Measurements from ENCODE around the gene PDZRN3. TPM values are rescaled to one million over a fixed set of nuclear protein-coding genes. Genes with fewer than 3 reads are reported as not detected.
A peak's percentile ranks its signal among the peaks of the same experiment; 100 is the strongest.

PDZRN3 gene
- total and polyA plus RNA-seq, 2 experiments from 2014 or later = 22.3 to 35.6 TPM

DNA sequence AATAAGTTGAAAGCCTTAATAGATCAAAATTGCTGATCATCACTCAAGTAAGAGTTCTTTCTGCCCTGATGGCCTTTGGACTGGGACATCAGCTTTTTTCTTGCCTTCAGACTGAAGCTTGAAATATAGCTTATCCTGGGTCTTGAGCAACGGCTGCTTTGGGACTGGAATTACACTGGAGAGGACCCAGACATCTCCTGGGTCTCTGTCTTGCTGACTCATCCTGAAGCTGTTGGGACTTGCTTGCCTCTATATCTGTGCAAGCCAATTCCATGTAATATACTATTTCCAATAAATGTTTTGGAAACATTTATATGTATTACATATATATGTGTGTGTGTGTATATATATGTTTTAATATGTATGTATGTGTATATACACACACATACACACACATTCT lies 260.2 kb downstream of the PDZRN3 start:
- Histone ChIP-seq H3K4me2 (ENCODE audit: unreplicated experiment) (no peak overlapping the region), H3K27ac (no peak overlapping the region), H3K4me3 (no peak overlapping the region), H3K79me2 (ENCODE audit: insufficient read depth) (no peaks in the 10 kb centered on the region), H3F3A (ENCODE audit: insufficient read depth) (no peaks in the 10 kb centered on the region), H2AFZ (no peak overlapping the region), H3K9me2 (ENCODE audit: insufficient read depth) (no peaks in the 10 kb centered on the region), H3K9me3 (ENCODE audit: low read depth) (no peaks in the 10 kb centered on the region), H3K9ac (no peak overlapping the region), H3K36me3 (ENCODE audit: low read depth) (no peaks in the 10 kb centered on the region), H4K20me1 (ENCODE audit: insufficient read depth) (no peaks in the 10 kb centered on the region), H3K27me3 (replicated peaks; ENCODE audit: insufficient read depth) (no peaks in the 10 kb centered on the region), H3K4me1 (ENCODE audit: insufficient read depth) (peaks cover 3% of the 10 kb centered on the region; the same call in 1 of the 2 replicates)
- 9 to 16% methylated on average over 1 of the region's 1 CpG for WGBS, 2 experiments (ENCODE audit: low coverage in 1 of 2, low lambda C conversion rate in 2 of 2, missing lambda C conversion rate in 2 of 2)
- peak; percentile 25 for DNase-seq
- in situ Hi-C loops (cut with MboI) = no loop called here
- TF ChIP-seq EZH2 (IDR thresholded peaks at IDR 0.05; ENCODE audit: insufficient read depth, poor library complexity, severe bottlenecking) = no peak

DNA sequence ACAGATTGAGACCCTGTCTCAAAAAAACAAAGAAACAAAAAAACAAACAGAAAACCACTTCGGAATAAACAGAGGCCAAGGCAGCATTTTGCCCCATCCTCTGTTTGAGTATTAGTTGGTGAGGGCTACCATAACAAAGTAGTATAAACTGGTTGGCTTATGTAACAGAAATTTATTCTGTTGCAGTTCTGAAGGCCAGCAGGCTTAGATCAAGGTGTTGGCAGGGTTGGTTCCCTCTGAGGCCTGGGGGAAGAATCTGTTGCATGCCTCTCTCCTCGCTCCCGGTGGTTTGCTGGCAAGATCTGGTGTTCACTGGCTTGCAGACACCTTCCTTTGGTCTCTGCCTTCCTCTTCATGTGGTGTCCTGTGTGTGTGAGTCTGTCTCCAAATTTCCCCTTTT lies 261.6 kb downstream of the PDZRN3 start:
- no peaks in the 10 kb centered on the region for H3K9me2 ChIP-seq (ENCODE audit: insufficient read depth)
- in situ Hi-C loops (cut with MboI) = no loop called here

DNA sequence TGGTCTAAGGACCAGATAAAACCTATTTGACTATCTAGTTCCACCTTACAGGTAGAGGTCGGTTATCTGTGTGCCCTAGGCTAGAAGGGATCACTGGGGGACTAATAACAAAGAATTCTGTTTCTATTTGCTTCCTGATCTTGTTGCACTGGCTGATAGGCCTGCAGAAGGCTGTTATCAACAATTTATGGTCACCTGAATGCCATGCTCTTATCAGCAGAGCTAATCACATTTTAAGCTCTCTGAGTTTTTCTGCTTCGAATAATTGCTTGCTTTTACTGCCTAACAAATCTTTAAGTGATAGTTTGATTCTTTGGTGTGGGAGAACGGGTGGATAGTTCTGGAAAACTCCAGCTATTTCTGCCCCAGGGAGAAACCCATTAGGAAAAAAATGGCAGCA lies 263.1 kb downstream of the PDZRN3 start:
- H3K27me3 ChIP-seq (replicated peaks; ENCODE audit: insufficient read depth) = no peaks in the 10 kb centered on the region
- no peak overlapping the region for H2AFZ ChIP-seq
- TF ChIP-seq EZH2phosphoT487 (IDR thresholded peaks at IDR 0.05; ENCODE audit: insufficient read depth, low read depth) (no peak), EZH2 (IDR thresholded peaks at IDR 0.05; ENCODE audit: insufficient read depth, poor library complexity, severe bottlenecking) (no peak)
- no peak overlapping the region for H3K4me2 ChIP-seq (ENCODE audit: unreplicated experiment)
- no peaks in the 10 kb centered on the region for H4K20me1 ChIP-seq (ENCODE audit: insufficient read depth)
- H3F3A ChIP-seq (ENCODE audit: insufficient read depth) = no peaks in the 10 kb centered on the region
- WGBS, 2 experiments (ENCODE audit: low coverage in 1 of 2, low lambda C conversion rate in 2 of 2, missing lambda C conversion rate in 2 of 2) = 19 to 20% methylated on average over 3 of the region's 3 CpGs
- H3K4me1 ChIP-seq (ENCODE audit: insufficient read depth) = peaks cover 3% of the 10 kb centered on the region; the same call in 1 of the 2 replicates
- no peaks in the 10 kb centered on the region for H3K36me3 ChIP-seq (ENCODE audit: low read depth)
- H3K9ac ChIP-seq = no peak overlapping the region
- H3K79me2 ChIP-seq (ENCODE audit: insufficient read depth) = no peaks in the 10 kb centered on the region
- no peak overlapping the region for H3K4me3 ChIP-seq
- DNase-seq = no peak
- H3K9me3 ChIP-seq (ENCODE audit: low read depth) = no peaks in the 10 kb centered on the region
- in situ Hi-C loops (cut with MboI) = no loop called here
- no peak overlapping the region for H3K27ac ChIP-seq
- H3K9me2 ChIP-seq (ENCODE audit: insufficient read depth) = no peaks in the 10 kb centered on the region

More for the DNA sequence above, 261.6 kb downstream of the PDZRN3 start:
- Histone ChIP-seq H3F3A (ENCODE audit: insufficient read depth) (no peaks in the 10 kb centered on the region), H3K79me2 (ENCODE audit: insufficient read depth) (no peaks in the 10 kb centered on the region), H3K4me3 (no peak overlapping the region), H3K4me2 (ENCODE audit: unreplicated experiment) (no peak overlapping the region), H3K36me3 (ENCODE audit: low read depth) (no peaks in the 10 kb centered on the region), H3K27ac (no peak overlapping the region), H2AFZ (no peak overlapping the region), H3K27me3 (replicated peaks; ENCODE audit: insufficient read depth) (no peaks in the 10 kb centered on the region), H4K20me1 (ENCODE audit: insufficient read depth) (no peaks in the 10 kb centered on the region), H3K9ac (no peak overlapping the region), H3K4me1 (ENCODE audit: insufficient read depth) (peaks cover 3% of the 10 kb centered on the region; the same call in 1 of the 2 replicates), H3K9me3 (ENCODE audit: low read depth) (no peaks in the 10 kb centered on the region)
- no peak for DNase-seq
- WGBS, 2 experiments (ENCODE audit: low coverage in 1 of 2, low lambda C conversion rate in 2 of 2, missing lambda C conversion rate in 2 of 2) = 58 to 72% methylated on average over 3 of the region's 3 CpGs
- no peak for TF ChIP-seq EZH2 (IDR thresholded peaks at IDR 0.05; ENCODE audit: insufficient read depth, poor library complexity, severe bottlenecking)

DNA sequence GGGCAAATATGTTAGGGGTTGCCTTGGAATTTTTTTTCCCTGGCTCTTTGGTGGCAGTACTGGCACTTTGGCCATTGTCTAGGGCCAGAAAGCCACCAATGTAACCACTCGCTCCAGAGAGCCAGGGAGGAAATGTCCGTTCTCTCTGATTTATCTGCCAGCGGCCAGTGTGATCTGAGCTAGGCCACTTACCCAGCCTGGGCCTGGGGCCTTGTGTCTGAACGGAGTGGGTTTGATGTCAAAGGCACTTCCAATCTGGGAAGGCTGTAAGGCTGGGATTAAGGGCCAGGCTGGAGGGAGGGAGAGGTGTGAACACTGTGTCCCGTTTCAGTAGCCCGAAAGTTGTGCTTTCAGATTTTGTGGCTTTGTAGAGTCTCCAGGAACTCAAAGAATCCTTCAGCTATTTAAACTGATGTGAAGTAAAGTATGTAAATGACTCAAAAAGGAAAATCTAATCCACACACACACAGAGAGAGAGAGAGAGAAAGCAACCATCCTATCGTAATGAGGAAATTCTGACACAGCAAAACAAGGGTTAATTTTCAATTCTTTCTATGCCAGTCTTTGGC lies 271.0 kb downstream of the PDZRN3 start:
- Histone ChIP-seq H3K36me3 (ENCODE audit: low read depth) (no peaks in the 10 kb centered on the region), H3K27me3 (replicated peaks; ENCODE audit: insufficient read depth) (peaks cover 30% of the 10 kb centered on the region), H3F3A (ENCODE audit: insufficient read depth) (no peaks in the 10 kb centered on the region), H3K27ac (no peak overlapping the region), H2AFZ (no peak overlapping the region), H3K9me2 (ENCODE audit: insufficient read depth) (no peaks in the 10 kb centered on the region), H4K20me1 (ENCODE audit: insufficient read depth) (no peaks in the 10 kb centered on the region), H3K4me2 (ENCODE audit: unreplicated experiment) (no peak overlapping the region), H3K79me2 (ENCODE audit: insufficient read depth) (no peaks in the 10 kb centered on the region), H3K9ac (no peak overlapping the region), H3K4me1 (ENCODE audit: insufficient read depth) (peaks cover 7% of the 10 kb centered on the region; the same call in 1 of the 2 replicates), H3K9me3 (ENCODE audit: low read depth) (no peaks in the 10 kb centered on the region), H3K4me3 (no peak overlapping the region)
- in situ Hi-C loops (cut with MboI) = no loop called here
- WGBS, 2 experiments (ENCODE audit: low coverage in 1 of 2, low lambda C conversion rate in 2 of 2, missing lambda C conversion rate in 2 of 2) = 60 to 72% methylated on average over 7 of the region's 7 CpGs
- peak; percentile 36 for DNase-seq
- TF ChIP-seq EZH2phosphoT487 (IDR thresholded peaks at IDR 0.05; ENCODE audit: insufficient read depth, low read depth) (no peak), EZH2 (IDR thresholded peaks at IDR 0.05; ENCODE audit: insufficient read depth, poor library complexity, severe bottlenecking) (no peak)
